RWPE2 (cell line): ENCODE measurements around the gene RAB35.
A peak's percentile ranks its signal among the peaks of the same experiment; 100 is the strongest.

ENCODE experiments used
- ATAC-seq: fragments of 200-7000 bp; cut with Tn5 transposase; 3 replicates; pipeline ENCODE4 v1.9.1; 2021; ENCODE audit warnings: low read depth
- DNase-seq: peaks from one replicate; pipeline ENCODE4 v3.0.0-alpha.2; 2020; ENCODE audit warnings: low spot score
- H3K27ac ChIP-seq: fragments of 450-650 bp; 2 replicates; pipeline ENCODE4 v1.5.1; 2017; ENCODE audit warnings: mild to moderate bottlenecking; ENCODE audit not compliant: poor library complexity, severe bottlenecking
- H3K27me3 ChIP-seq: fragments of 250-450 bp; sonication (Bioruptor Pico); 2 replicates; pipeline ENCODE4 v1.5.1; 2021; ENCODE audit warnings: mild to moderate bottlenecking, moderate library complexity; ENCODE audit not compliant: insufficient read depth, poor library complexity, severe bottlenecking
- H3K36me3 ChIP-seq: fragments of 250-450 bp; sonication (Bioruptor Pico); 2 replicates; pipeline ENCODE4 v1.5.1; 2020; ENCODE audit warnings: low read depth, mild to moderate bottlenecking, moderate library complexity
- H3K4me1 ChIP-seq: fragments of 250-450 bp; sonication (Bioruptor Pico); 2 replicates; pipeline ENCODE4 v1.5.1; 2021; ENCODE audit warnings: mild to moderate bottlenecking, moderate library complexity; ENCODE audit not compliant: insufficient read depth, poor library complexity, severe bottlenecking
- H3K4me3 ChIP-seq: fragments of 250-450 bp; sonication (Bioruptor Pico); 2 replicates; pipeline ENCODE4 v1.5.1; 2021; ENCODE audit warnings: mild to moderate bottlenecking, moderate library complexity; ENCODE audit not compliant: severe bottlenecking
- H3K9me3 ChIP-seq: fragments of 250-450 bp; sonication (Bioruptor Pico); 2 replicates; pipeline ENCODE4 v1.5.1; 2021; ENCODE audit warnings: mild to moderate bottlenecking, moderate library complexity; ENCODE audit not compliant: severe bottlenecking
- TF ChIP-seq, protein P1 (sequence below): fragments of 450-650 bp; IDR thresholded peaks from one replicate; pipeline ENCODE4 v1.5.1; 2017; ENCODE audit warnings: mild to moderate bottlenecking, moderate library complexity; ENCODE audit not compliant: poor library complexity, severe bottlenecking

The RAB35 gene

DNA sequence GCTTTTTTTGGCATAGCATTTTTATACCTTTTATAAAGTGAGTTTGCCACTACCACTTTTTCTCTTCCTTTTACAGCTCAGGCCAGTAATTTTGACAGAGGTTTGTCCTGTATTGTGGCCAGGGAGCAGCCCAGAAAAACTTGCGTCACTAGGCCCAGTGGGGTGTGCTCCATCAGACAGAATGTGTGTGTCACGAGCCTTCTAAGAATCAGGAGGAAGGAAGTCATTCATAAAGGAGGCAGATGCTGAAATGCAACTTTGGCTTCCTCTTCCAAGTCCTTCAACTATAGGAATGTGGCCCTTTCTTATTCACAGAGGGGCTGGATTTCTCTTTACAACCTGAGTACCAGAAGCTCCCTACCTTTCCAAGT, 10.1 kb upstream of the RAB35 start:
- Histone ChIP-seq H3K4me3 (no peak overlapping the region), H3K36me3 (peaks cover 49% of the 10 kb centered on the region), H3K4me1 (no peaks in the 10 kb centered on the region), H3K9me3 (no peaks in the 10 kb centered on the region), H3K27ac (no peak overlapping the region), H3K27me3 (no peaks in the 10 kb centered on the region)
- ATAC-seq (no peak), DNase-seq (no peak)
- TF ChIP-seq, protein P1, sequence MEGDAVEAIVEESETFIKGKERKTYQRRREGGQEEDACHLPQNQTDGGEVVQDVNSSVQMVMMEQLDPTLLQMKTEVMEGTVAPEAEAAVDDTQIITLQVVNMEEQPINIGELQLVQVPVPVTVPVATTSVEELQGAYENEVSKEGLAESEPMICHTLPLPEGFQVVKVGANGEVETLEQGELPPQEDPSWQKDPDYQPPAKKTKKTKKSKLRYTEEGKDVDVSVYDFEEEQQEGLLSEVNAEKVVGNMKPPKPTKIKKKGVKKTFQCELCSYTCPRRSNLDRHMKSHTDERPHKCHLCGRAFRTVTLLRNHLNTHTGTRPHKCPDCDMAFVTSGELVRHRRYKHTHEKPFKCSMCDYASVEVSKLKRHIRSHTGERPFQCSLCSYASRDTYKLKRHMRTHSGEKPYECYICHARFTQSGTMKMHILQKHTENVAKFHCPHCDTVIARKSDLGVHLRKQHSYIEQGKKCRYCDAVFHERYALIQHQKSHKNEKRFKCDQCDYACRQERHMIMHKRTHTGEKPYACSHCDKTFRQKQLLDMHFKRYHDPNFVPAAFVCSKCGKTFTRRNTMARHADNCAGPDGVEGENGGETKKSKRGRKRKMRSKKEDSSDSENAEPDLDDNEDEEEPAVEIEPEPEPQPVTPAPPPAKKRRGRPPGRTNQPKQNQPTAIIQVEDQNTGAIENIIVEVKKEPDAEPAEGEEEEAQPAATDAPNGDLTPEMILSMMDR, result no peak

DNA sequence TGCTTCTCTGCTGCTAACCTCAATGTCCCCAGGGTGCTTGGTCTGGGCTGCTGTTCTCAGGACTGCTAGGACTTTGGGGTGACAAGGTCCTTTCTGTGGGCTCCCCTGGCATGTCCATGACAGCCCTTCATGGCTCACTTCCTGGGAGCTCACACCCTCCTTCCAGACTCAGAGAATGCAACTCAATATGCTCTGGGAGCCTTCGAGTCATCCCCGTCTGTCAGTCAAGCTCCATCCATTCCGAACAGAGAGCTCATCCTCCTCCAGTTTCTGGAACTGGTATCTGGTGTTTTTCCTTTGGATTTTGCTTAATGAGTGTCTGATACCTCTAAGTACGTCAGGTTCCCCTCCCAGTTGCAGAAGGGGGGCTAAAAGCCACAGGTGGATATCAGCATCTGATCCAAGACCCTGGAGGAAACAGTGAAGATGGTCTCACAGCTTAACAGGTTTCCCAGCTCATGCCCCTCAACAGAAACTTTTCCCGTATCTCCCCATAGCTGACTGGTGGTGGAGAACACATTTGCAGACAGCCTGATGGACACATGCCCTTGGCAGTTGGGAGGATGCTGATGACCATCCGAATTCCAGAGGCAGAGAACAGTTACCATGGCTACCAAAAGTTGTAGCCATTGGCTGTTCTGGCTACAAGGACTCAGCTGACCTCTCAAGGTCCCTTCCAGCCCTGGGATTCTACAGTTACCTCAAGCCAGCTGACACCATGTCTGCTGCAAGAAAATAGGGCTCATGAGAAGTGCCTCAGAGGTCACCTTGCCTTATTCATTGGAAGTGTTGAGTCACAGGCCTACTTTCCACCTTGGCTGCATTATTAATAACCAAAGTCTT, 9.5 kb upstream of the RAB35 start:
- DNase-seq, result no peak
- H3K27ac ChIP-seq, result no peak overlapping the region
- H3K36me3 ChIP-seq, result peaks cover 43% of the 10 kb centered on the region

DNA sequence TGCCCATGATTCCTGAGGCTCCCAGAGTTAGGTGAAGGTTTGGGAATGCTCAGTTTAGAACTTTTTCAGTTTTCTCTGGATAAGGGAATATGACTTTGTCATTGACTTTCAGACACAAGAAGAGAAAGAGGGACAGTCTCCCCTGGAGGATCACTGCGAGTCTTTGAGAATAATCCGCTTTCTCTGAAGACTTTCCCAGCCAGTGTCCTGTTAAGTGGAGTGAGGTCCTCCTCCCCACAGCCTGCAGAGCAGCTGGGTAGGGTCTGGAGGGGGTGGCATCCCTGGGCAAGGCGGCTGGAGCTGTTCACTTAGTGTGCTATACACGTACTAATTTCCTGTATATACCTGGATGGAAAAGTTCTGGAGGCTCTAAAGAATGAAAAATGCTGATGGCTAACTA, 8.5 kb upstream of the RAB35 start:
- Histone ChIP-seq H3K27ac (no peak overlapping the region), H3K4me1 (no peaks in the 10 kb centered on the region)

More for the DNA sequence above, 9.5 kb upstream of the RAB35 start:
- H3K27me3 ChIP-seq, result no peaks in the 10 kb centered on the region
- no peaks in the 10 kb centered on the region for H3K4me1 ChIP-seq
- TF ChIP-seq, protein P1, result no peak
- H3K9me3 ChIP-seq, result no peaks in the 10 kb centered on the region
- no peak overlapping the region for H3K4me3 ChIP-seq
- peak; percentile 26; the same call in 1 of the 3 replicates for ATAC-seq

DNA sequence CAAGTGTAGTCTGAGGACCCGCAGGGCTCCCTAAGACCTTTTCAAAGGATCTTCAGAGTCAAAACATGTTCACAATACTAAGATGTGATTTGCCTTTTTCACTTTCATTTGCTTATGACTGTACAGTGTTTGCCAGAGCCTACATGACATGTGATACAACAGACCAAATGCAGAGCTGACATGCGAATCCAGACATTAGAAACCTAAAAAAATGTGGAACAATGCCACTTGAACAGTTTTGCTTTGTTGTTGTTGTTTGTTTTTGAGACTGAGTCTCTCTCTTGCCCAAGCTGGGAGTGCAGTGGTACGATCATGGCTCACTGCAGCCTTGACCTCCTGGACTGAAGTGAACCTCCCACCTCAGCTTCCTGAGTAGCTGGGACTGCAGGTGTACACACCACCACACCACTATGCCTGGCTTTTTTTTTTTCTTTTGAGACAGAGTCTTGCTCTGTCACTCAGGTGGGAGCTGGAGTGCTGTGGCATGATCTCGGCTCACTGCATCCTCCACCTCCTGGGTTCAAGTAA, 5.3 kb upstream of the RAB35 start:
- DNase-seq, result no peak
- TF ChIP-seq, protein P1, result no peak
- peaks cover 8% of the 10 kb centered on the region for H3K36me3 ChIP-seq
- no peak overlapping the region for H3K4me3 ChIP-seq
- no peaks in the 10 kb centered on the region for H3K27me3 ChIP-seq
- H3K9me3 ChIP-seq, result no peaks in the 10 kb centered on the region
- no peak for ATAC-seq
- H3K4me1 ChIP-seq, result peaks cover 18% of the 10 kb centered on the region
- H3K27ac ChIP-seq, result no peak overlapping the region

More for the DNA sequence above, 8.5 kb upstream of the RAB35 start:
- Histone ChIP-seq H3K27me3 (no peaks in the 10 kb centered on the region), H3K9me3 (no peaks in the 10 kb centered on the region), H3K4me3 (no peak overlapping the region), H3K36me3 (peaks cover 33% of the 10 kb centered on the region)
- TF ChIP-seq, protein P1, result no peak
- DNase-seq, result no peak
- ATAC-seq, result no peak

DNA sequence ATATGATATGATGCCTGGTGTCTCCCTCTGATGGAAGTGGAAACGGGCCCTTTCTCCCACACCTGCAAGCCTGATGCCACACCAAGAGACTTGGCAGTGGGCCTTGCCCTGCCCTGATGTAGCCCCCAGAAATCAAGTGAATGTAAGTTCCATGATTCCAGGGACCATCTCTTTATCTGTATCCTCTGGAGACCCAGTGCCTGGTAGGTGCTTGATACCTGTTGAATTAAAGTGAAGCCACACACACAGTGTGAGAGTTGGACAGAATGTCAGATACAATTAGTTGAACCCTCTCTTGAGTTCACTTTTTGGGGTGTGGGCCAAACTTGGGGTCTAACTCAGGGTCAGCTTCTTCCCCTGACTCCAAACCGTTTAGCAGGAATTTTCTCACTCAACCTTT, 4.8 kb upstream of the RAB35 start:
- no peak overlapping the region for H3K4me3 ChIP-seq
- peaks cover 3% of the 10 kb centered on the region; the same call in 1 of the 2 replicates for H3K36me3 ChIP-seq
- no peak overlapping the region for H3K27ac ChIP-seq
- no peaks in the 10 kb centered on the region for H3K27me3 ChIP-seq
- no peaks in the 10 kb centered on the region for H3K9me3 ChIP-seq
- TF ChIP-seq, protein P1, result no peak
- H3K4me1 ChIP-seq, result peaks cover 18% of the 10 kb centered on the region
- DNase-seq (no peak), ATAC-seq (no peak)
